ENCODE measurements around the gene SCTR. TPM values are rescaled to one million over a fixed set of nuclear protein-coding genes. Genes with fewer than 3 reads are reported as not detected.

Gene SCTR
- total and polyA plus RNA-seq, 2 of the 13 experiments (the other 11 are each of a cell fraction or from before 2014, with no cell fraction given), result not detected

DNA sequence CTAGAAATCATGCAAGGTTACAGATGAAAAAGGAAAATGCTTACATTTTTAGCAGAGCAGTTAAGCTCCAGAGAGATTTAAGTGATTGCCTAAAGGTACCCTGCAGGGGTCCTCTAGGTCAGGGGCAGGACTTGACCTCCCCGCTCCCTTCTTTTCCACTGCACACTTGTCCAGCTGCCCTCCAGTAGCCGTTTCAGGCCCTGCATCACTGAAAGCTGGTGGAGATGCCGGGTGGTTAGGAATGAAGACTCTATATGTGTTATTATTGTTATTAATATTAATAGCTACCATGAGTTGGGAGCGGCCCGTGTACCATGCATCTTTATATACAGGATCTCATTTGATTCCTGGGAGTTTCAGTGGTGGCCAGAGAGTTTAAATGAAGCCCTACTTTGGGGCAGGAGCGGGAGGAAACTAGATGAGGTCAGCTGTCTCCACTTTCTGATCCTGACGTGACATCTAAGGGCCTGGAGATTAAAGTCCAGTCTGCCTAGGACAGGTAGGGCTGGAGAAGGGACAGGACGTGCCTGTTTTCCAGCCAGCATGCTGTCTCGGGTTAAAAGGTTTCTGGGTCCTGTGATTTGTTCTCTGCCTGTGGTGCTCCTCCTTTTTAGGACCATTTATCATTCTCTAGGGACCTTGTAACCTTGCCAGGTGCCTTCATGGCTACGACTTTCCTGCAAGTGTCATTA, 90.5 kb downstream of the SCTR start (continued):
- no peak for TF ChIP-seq ZNF230 (CRISPR knock-in tag; IDR thresholded peaks at IDR 0.05)
- no peak; the same call in 1 of the 2 replicates for TF ChIP-seq SP4 (CRISPR knock-in tag; IDR thresholded peaks at IDR 0.05)
- TF ChIP-seq ATF1 (CRISPR knock-in tag; IDR thresholded peaks at IDR 0.05), result no peak; the same call in 1 of the 2 replicates
- no peak for TF ChIP-seq ZNF776 (CRISPR knock-in tag; IDR thresholded peaks at IDR 0.05)
- no peak for TF ChIP-seq ARHGAP35 (CRISPR knock-in tag; IDR thresholded peaks at IDR 0.05; ENCODE audit: borderline replicate concordance)
- no peak for TF ChIP-seq LBX2 (CRISPR knock-in tag; IDR thresholded peaks at IDR 0.05; ENCODE audit: borderline replicate concordance)
- TF ChIP-seq SP1 (IDR thresholded peaks at IDR 0.05), result no peak
- no peak for TF ChIP-seq SP1 (CRISPR knock-in tag; IDR thresholded peaks at IDR 0.05)
- TF ChIP-seq ZNF343 (CRISPR knock-in tag; IDR thresholded peaks at IDR 0.05), result no peak
- no peak for TF ChIP-seq TOE1 (CRISPR knock-in tag; IDR thresholded peaks at IDR 0.05)
- peak; percentile 39; the same call in 1 of the 2 replicates for TF ChIP-seq HBP1 (CRISPR knock-in tag; IDR thresholded peaks at IDR 0.05; ENCODE audit: low read depth)
- peak; percentile 74 for TF ChIP-seq PHF21A (CRISPR knock-in tag; IDR thresholded peaks at IDR 0.05)
- no peak; the same call in 1 of the 2 replicates for TF ChIP-seq TMF1 (CRISPR knock-in tag; IDR thresholded peaks at IDR 0.05; ENCODE audit: low read depth)
- no peak for TF ChIP-seq ZNF816 (CRISPR knock-in tag; IDR thresholded peaks at IDR 0.05; ENCODE audit: borderline replicate concordance)
- TF ChIP-seq MXI1 (IDR thresholded peaks at IDR 0.05; ENCODE audit: borderline replicate concordance, low read depth, low read length), result peak; percentile 49; the same call in 1 of the 3 replicates
- TF ChIP-seq TEAD3 (CRISPR knock-in tag; optimal IDR thresholded peaks at IDR 0.05; ENCODE audit: borderline replicate concordance), result peak; percentile 72
- no peak for TF ChIP-seq ZNF7 (CRISPR knock-in tag; IDR thresholded peaks at IDR 0.05)
- no peak for TF ChIP-seq STAT5B (CRISPR knock-in tag; IDR thresholded peaks at IDR 0.05)
- TF ChIP-seq TIGD3 (CRISPR knock-in tag; IDR thresholded peaks at IDR 0.05; ENCODE audit: borderline replicate concordance), result no peak
- TF ChIP-seq MED1 (CRISPR knock-in tag; IDR thresholded peaks at IDR 0.05), result peak; percentile 91
- TF ChIP-seq CREB1 (IDR thresholded peaks at IDR 0.05), result no peak
- TF ChIP-seq CREB1 (CRISPR knock-in tag; IDR thresholded peaks at IDR 0.05), result no peak
- no peak for TF ChIP-seq ZNF781 (CRISPR knock-in tag; IDR thresholded peaks at IDR 0.05; ENCODE audit: borderline replicate concordance, not compliant biosample characterization)
- no peak for TF ChIP-seq PBX2 (CRISPR knock-in tag; IDR thresholded peaks at IDR 0.05)
- TF ChIP-seq ZBTB7A (CRISPR knock-in tag; IDR thresholded peaks at IDR 0.05), result no peak
- no peak for TF ChIP-seq SIN3B (IDR thresholded peaks at IDR 0.05; ENCODE audit: low read length)
- peak; percentile 46 for TF ChIP-seq PHF5A (CRISPR knock-in tag; IDR thresholded peaks at IDR 0.05; ENCODE audit: low read depth, unreplicated experiment)
